B cell (primary cell): ENCODE results near the gene VHLL. TPM values are rescaled to one million over a fixed set of nuclear protein-coding genes. Genes with fewer than 3 reads are reported as not detected.

ENCODE experiments used
- ATAC-seq: fragments of 200-7000 bp; cut with Tn5 transposase; one replicate; pipeline ENCODE4 v1.10.0; 2021; ENCODE audit warnings: low read depth, mild to moderate bottlenecking, moderate number of reproducible peaks, moderate library complexity
- CTCF ChIA-PET: fragments of 350-600 bp; sonication (Branson Sonifier 250); formaldehyde crosslinking; loops from one replicate; lab custom pipeline; 2021; ENCODE audit warnings: antibody characterized with exemption, inconsistent platforms; lab: Charles Lee
- POLR2A ChIA-PET: fragments of 350-600 bp; sonication (Branson Sonifier 250); formaldehyde crosslinking; loops from one replicate; lab custom pipeline; 2021; ENCODE audit warnings: antibody characterized with exemption; lab: Charles Lee
- DNase-seq: peaks from one replicate; pipeline ENCODE4 v3.0.0; 2013
- H2AFZ ChIP-seq: 2 replicates; pipeline ENCODE4 v1.6.1; 2012; ENCODE audit warnings: mild to moderate bottlenecking, low read depth, low read length; ENCODE audit not compliant: insufficient read depth, poor library complexity, severe bottlenecking
- H3K27ac ChIP-seq, 2 donors: 1 replicate in 1 of 2; 2 replicates in 1 of 2; pipeline ENCODE4 v1.5.1; 2012 to 2013; ENCODE audit warnings: low read length in 2 of 2, mild to moderate bottlenecking in 2 of 2, moderate library complexity in 1 of 2
- H3K27me3 ChIP-seq, 4 experiments: fragments of 200-600 bp in 1 of 4; sonication (generic) in 1 of 4; replicated peaks in 1 of 4; 1 replicate in 2 of 4; 2 replicates in 2 of 4; pipeline versions ENCODE4 v1.6.1 to v1.7.0; 2013 to 2016; ENCODE audit warnings: low read length in 3 of 4, mild to moderate bottlenecking in 2 of 4, mixed read lengths in 1 of 4, moderate library complexity in 1 of 4; ENCODE audit not compliant: insufficient read depth in 4 of 4, control insufficient read depth in 3 of 4; ENCODE audit errors: control extremely low read depth in 1 of 4
- H3K36me3 ChIP-seq, 2 experiments: replicated peaks in 1 of 2; 1 replicate in 1 of 2; 2 replicates in 1 of 2; pipeline versions ENCODE4 v1.6.1 to v1.7.1; 2013; ENCODE audit warnings: low read length in 1 of 2; ENCODE audit not compliant: insufficient read depth in 2 of 2, control insufficient read depth in 1 of 2; ENCODE audit errors: control extremely low read depth in 1 of 2, extremely low read depth in 1 of 2
- H3K4me1 ChIP-seq, 2 donors: fragments of 200-600 bp in 1 of 2; sonication (generic) in 1 of 2; 1 replicate in 1 of 2; 2 replicates in 1 of 2; pipeline versions ENCODE4 v1.5.1 to v1.6.1; 2013 to 2017; ENCODE audit warnings: low read length in 2 of 2; ENCODE audit not compliant: control insufficient read depth in 2 of 2, insufficient read depth in 2 of 2
- H3K4me2 ChIP-seq: replicated peaks from 2 replicates; pipeline ENCODE3; 2012; ENCODE audit warnings: mild to moderate bottlenecking, low read depth, low read length; ENCODE audit not compliant: poor library complexity, severe bottlenecking
- H3K4me3 ChIP-seq, 5 experiments: fragments of 200-600 bp in 1 of 5; sonication (generic) in 1 of 5; 1 replicate in 3 of 5; 2 replicates in 2 of 5; pipeline versions ENCODE4 v1.5.1 to v1.7.0; 2011 to 2016; ENCODE audit warnings: low read length in 4 of 5, mild to moderate bottlenecking in 4 of 5, low read depth in 2 of 5, control low read depth in 1 of 5, moderate library complexity in 1 of 5; ENCODE audit not compliant: insufficient read depth in 1 of 5; ENCODE audit errors: control extremely low read depth in 1 of 5, extremely low read depth in 1 of 5
- H3K79me2 ChIP-seq: fragments of 200-600 bp; sonication (generic); one replicate; pipeline ENCODE4 v1.6.0; 2016; ENCODE audit warnings: low read length; ENCODE audit not compliant: control insufficient read depth, insufficient read depth
- H3K9ac ChIP-seq: fragments of 200-600 bp; sonication (generic); 2 replicates; pipeline ENCODE4 v1.6.1; 2017; ENCODE audit warnings: mild to moderate bottlenecking, low read length, moderate library complexity
- H3K9me3 ChIP-seq, 3 donors: one replicate each; pipeline versions ENCODE4 v1.6.1 to v1.7.1; 2013; ENCODE audit warnings: low read length in 2 of 3; ENCODE audit not compliant: control insufficient read depth in 2 of 3, insufficient read depth in 1 of 3; ENCODE audit errors: control extremely low read depth in 1 of 3
- H4K20me1 ChIP-seq: 2 replicates; pipeline ENCODE4 v1.6.0; 2012; ENCODE audit warnings: mild to moderate bottlenecking, low read length; ENCODE audit not compliant: insufficient read depth, control insufficient read depth, poor library complexity, severe bottlenecking
- H3K27ac Mint-ChIP-seq: one replicate; pipeline ENCODE4 v1.8.0; 2021; ENCODE audit warnings: mixed read lengths
- H3K27me3 Mint-ChIP-seq: one replicate; pipeline ENCODE4 v1.8.0; 2021; ENCODE audit warnings: mixed read lengths
- H3K4me1 Mint-ChIP-seq: one replicate; pipeline ENCODE4 v1.8.0; 2021; ENCODE audit warnings: mixed read lengths
- H3K4me3 Mint-ChIP-seq: one replicate; pipeline ENCODE4 v1.8.0; 2021; ENCODE audit warnings: mixed read lengths
- H3K9me3 Mint-ChIP-seq: one replicate; pipeline ENCODE4 v1.8.0; 2022; ENCODE audit warnings: mixed read lengths; ENCODE audit not compliant: insufficient read depth
- CTCF ChIP-seq: fragments of 200-600 bp; IDR thresholded peaks from one replicate; pipeline ENCODE4 v1.8.0; 2022; ENCODE audit warnings: antibody characterized with exemption, mild to moderate bottlenecking
- EZH2 ChIP-seq: IDR thresholded peaks from 2 replicates; pipeline ENCODE4 v1.6.1; 2012; ENCODE audit warnings: borderline replicate concordance, low read depth, mild to moderate bottlenecking, moderate library complexity, low read length; ENCODE audit not compliant: insufficient read depth, poor library complexity, severe bottlenecking
- WGBS: methylation state at CpG from one replicate; pipeline ENCODE4 v1.1.5; 2013; ENCODE audit warnings: missing lambda C conversion rate; ENCODE audit not compliant: insufficient coverage; 5-methylcytosine and 5-hydroxymethylcytosine counted together
- intact Hi-C: fragments of 100-400 bp; cut with micrococcal nuclease; formaldehyde crosslinking; loops from one replicate; pipeline ENCODE4 v1.10.0; 2022
- polyA plus RNA-seq: library from polyadenylated mRNA; depleted of rRNA; stranded (reverse); fragments of >200 nt; gene quantifications from 2 replicates; pipeline ENCODE4 v1.2.3, GENCODE V29; 2012
- total RNA-seq, 2 donors: library from RNA; stranded (reverse); fragments of 120-200 nt in 1 of 2; gene quantifications; 1 replicate in 1 of 2; 2 replicates in 1 of 2; pipeline versions ENCODE4 v1.2.3 to v1.2.4, GENCODE V29; 2013 to 2022

Gene VHLL
- total and polyA plus RNA-seq, 2 donors (not counting 1 experiment from before 2014, with no cell fraction given), result 0.36 TPM; not detected in 1

GRCh38 chr1:156258859-156259258, 40.2 kb downstream of the VHLL start:
- intact Hi-C loops, result no loop called here
- DNase-seq, result no peak
- Histone ChIP-seq H4K20me1 (no peaks in the 10 kb centered on the region), H3K79me2 (no peaks in the 10 kb centered on the region), H3K27me3 (no peaks in the 10 kb centered on the region), H2AFZ (no peak overlapping the region), H3K9ac (no peak overlapping the region), H3K27ac (no peak overlapping the region), H3K4me1 (no peaks in the 10 kb centered on the region), H3K4me2 (no peak overlapping the region), H3K4me3 (no peak overlapping the region), H3K36me3 (peaks cover 4 to 76% of the 10 kb centered on the region in 2 experiments), H3K9me3 (no peaks in the 10 kb centered on the region)
- Mint-ChIP-seq H3K27ac (no peak overlapping the region), H3K27me3 (no peaks in the 10 kb centered on the region), H3K4me1 (no peaks in the 10 kb centered on the region), H3K9me3 (no peaks in the 10 kb centered on the region), H3K4me3 (no peak overlapping the region)
- CTCF ChIA-PET, result no interaction called here
- WGBS, result 92% methylated on average over 6 of the region's 8 CpGs
- no peak for ATAC-seq
- TF ChIP-seq EZH2, result no peak
- TF ChIP-seq CTCF, result no peak
- POLR2A ChIA-PET, result no interaction called here

- Mint-ChIP-seq H3K27me3 (no peaks in the 10 kb centered on the region), H3K9me3 (no peaks in the 10 kb centered on the region), H3K27ac (no peak overlapping the region), H3K4me3 (no peak overlapping the region), H3K4me1 (no peaks in the 10 kb centered on the region)
- no peaks in the 10 kb centered on the region for H3K9me3 ChIP-seq
- peaks cover 7 to 78% of the 10 kb centered on the region in 2 experiments for H3K36me3 ChIP-seq
- no peak overlapping the region for H3K27ac ChIP-seq
- 80% methylated on average over 2 of the region's 2 CpGs for WGBS
- H3K79me2 ChIP-seq, result no peaks in the 10 kb centered on the region
- TF ChIP-seq CTCF (no peak), EZH2 (no peak)
- no peak overlapping the region for H3K4me2 ChIP-seq
- no peaks in the 10 kb centered on the region for H4K20me1 ChIP-seq
- no peak overlapping the region for H3K4me3 ChIP-seq
- H2AFZ ChIP-seq, result no peak overlapping the region
- ChIA-PET CTCF (no interaction called here), POLR2A (no interaction called here)
- no peaks in the 10 kb centered on the region for H3K27me3 ChIP-seq
- DNase-seq (no peak), ATAC-seq (no peak)
- H3K4me1 ChIP-seq, result no peaks in the 10 kb centered on the region
- intact Hi-C loops, result no loop called here
- H3K9ac ChIP-seq, result no peak overlapping the region
These were observed 41.4 kb downstream of the VHLL start for GRCh38 chr1:156257711-156258110.
